Midbrain (tissue), 1 donor: ENCODE measurements around the gene INPP5B.
"Not testable (repeated sequence)": the region's sequence is repeated elsewhere in the genome, so short reads cannot be mapped to it uniquely, and the experiment has no call there.

Experiments used
- DNase-seq: peaks from one replicate; lab custom pipeline; 2025; lab: John Stamatoyannopoulos, UW

Gene INPP5B

GRCh38 chr1:37946703-37947360 is at the start of gene INPP5B:
INPP5B (minus strand) TSS chr1:37947053; CDS start chr1:37946308, 745 bp downstream.
- peak; percentile 90 for DNase-seq

- no peak for DNase-seq
Observed at GRCh38 chr1:37995751-37996345, 49.0 kb upstream of the INPP5B start.

GRCh38 chr1:37994886-37995566 is 48.2 kb upstream of the INPP5B start:
- no peak for DNase-seq

- DNase-seq: peak; percentile 37
Observed at GRCh38 chr1:37989361-37989930, 42.6 kb upstream of the INPP5B start.

GRCh38 chr1:37987679-37988078 is 40.8 kb upstream of the INPP5B start:
- DNase-seq: no peak

- DNase-seq: no peak
Observed at GRCh38 chr1:37983546-37983945, 36.7 kb upstream of the INPP5B start.

- no peak for DNase-seq
Observed at GRCh38 chr1:37978541-37978940, 31.7 kb upstream of the INPP5B start.

- peak; percentile 10 for DNase-seq
Observed at GRCh38 chr1:37975083-37975482, 28.2 kb upstream of the INPP5B start.

- no peak for DNase-seq
Observed at GRCh38 chr1:37974567-37974966, 27.7 kb upstream of the INPP5B start.

GRCh38 chr1:37973684-37974083 is 26.8 kb upstream of the INPP5B start:
- DNase-seq: not testable (repeated sequence)

- DNase-seq: no peak
Observed at GRCh38 chr1:37965301-37965700, 18.4 kb upstream of the INPP5B start.

- not testable (repeated sequence) for DNase-seq
Observed at GRCh38 chr1:37964106-37964505, 17.3 kb upstream of the INPP5B start.

- DNase-seq: no peak
Observed at GRCh38 chr1:37958690-37959089, 11.8 kb upstream of the INPP5B start.

- no peak for DNase-seq
Observed at GRCh38 chr1:37955685-37956084, 8.8 kb upstream of the INPP5B start.

GRCh38 chr1:37954316-37954971 is 7.6 kb upstream of the INPP5B start:
- no peak for DNase-seq

GRCh38 chr1:37952738-37953137 is 5.9 kb upstream of the INPP5B start:
- no peak for DNase-seq

GRCh38 chr1:37951783-37952624 is 5.2 kb upstream of the INPP5B start:
- DNase-seq: no peak

- no peak for DNase-seq
Observed at GRCh38 chr1:37951041-37951782, 4.4 kb upstream of the INPP5B start.

GRCh38 chr1:37949524-37950152 is 2.8 kb upstream of the INPP5B start:
- no peak for DNase-seq

GRCh38 chr1:37948841-37949240 is 2.0 kb upstream of the INPP5B start:
- no peak for DNase-seq
